ENCODE results near the gene FANCF.
"Not testable (repeated sequence)": the region's sequence is repeated elsewhere in the genome, so short reads cannot be mapped to it uniquely, and the experiment has no call there.

Gene FANCF

GRCh38 chr11:22625448-22626287 is at the start of gene FANCF:
FANCF (minus strand) TSS chr11:22625823; CDS start chr11:22625810, 13 bp downstream.
- peak; percentile 86 for DNase-seq (ENCODE audit: low spot score)

- no peak for DNase-seq (ENCODE audit: low spot score)
Measured at GRCh38 chr11:22674470-22675439, 49.1 kb upstream of the FANCF start.

GRCh38 chr11:22671751-22672150 is 46.1 kb upstream of the FANCF start:
- DNase-seq (ENCODE audit: low spot score) = no peak

GRCh38 chr11:22670830-22671229 is 45.2 kb upstream of the FANCF start:
- DNase-seq (ENCODE audit: low spot score) = no peak

- no peak for DNase-seq (ENCODE audit: low spot score)
Measured at GRCh38 chr11:22669368-22669767, 43.7 kb upstream of the FANCF start.

GRCh38 chr11:22668005-22668796 is 42.6 kb upstream of the FANCF start:
- DNase-seq (ENCODE audit: low spot score) = no peak

GRCh38 chr11:22666688-22667439 is 41.2 kb upstream of the FANCF start:
- no peak for DNase-seq (ENCODE audit: low spot score)

- no peak for DNase-seq (ENCODE audit: low spot score)
Measured at GRCh38 chr11:22666325-22666687, 40.7 kb upstream of the FANCF start, which contains the start of gene GAS2. GAS2 (plus strand) TSS chr11:22666611; CDS start chr11:22674870, 8,259 bp downstream.

- no peak for DNase-seq (ENCODE audit: low spot score)
Measured at GRCh38 chr11:22659783-22660182, 34.2 kb upstream of the FANCF start.

GRCh38 chr11:22657101-22657694 is 31.6 kb upstream of the FANCF start:
- no peak for DNase-seq (ENCODE audit: low spot score)

GRCh38 chr11:22656130-22656529 is 30.5 kb upstream of the FANCF start:
- no peak for DNase-seq (ENCODE audit: low spot score)

GRCh38 chr11:22652346-22652745 is 26.7 kb upstream of the FANCF start:
- not testable (repeated sequence) for DNase-seq (ENCODE audit: low spot score)

GRCh38 chr11:22641559-22641958 is 15.9 kb upstream of the FANCF start:
- no peak for DNase-seq (ENCODE audit: low spot score)

- DNase-seq (ENCODE audit: low spot score) = no peak
Measured at GRCh38 chr11:22640862-22641261, 15.2 kb upstream of the FANCF start.

GRCh38 chr11:22635689-22636088 is 10.1 kb upstream of the FANCF start:
- DNase-seq (ENCODE audit: low spot score) = no peak

- DNase-seq (ENCODE audit: low spot score) = no peak
Measured at GRCh38 chr11:22634897-22635629, 9.4 kb upstream of the FANCF start.

GRCh38 chr11:22633354-22633902 is 7.8 kb upstream of the FANCF start:
- no peak for DNase-seq (ENCODE audit: low spot score)

GRCh38 chr11:22627421-22627820 is 1.8 kb upstream of the FANCF start:
- DNase-seq (ENCODE audit: low spot score) = no peak

GRCh38 chr11:22626573-22627239 is 1.1 kb upstream of the FANCF start:
- DNase-seq (ENCODE audit: low spot score) = no peak
